NCI-H2081 (cell line): Measurements from ENCODE around the gene FGFR4.
A peak's percentile ranks its signal among the peaks of the same experiment; 100 is the strongest.

Source experiments
- DNase-seq, 2 experiments: peaks; one replicate each; lab custom pipeline; 2025; lab: John Stamatoyannopoulos, UW

Gene FGFR4

DNA sequence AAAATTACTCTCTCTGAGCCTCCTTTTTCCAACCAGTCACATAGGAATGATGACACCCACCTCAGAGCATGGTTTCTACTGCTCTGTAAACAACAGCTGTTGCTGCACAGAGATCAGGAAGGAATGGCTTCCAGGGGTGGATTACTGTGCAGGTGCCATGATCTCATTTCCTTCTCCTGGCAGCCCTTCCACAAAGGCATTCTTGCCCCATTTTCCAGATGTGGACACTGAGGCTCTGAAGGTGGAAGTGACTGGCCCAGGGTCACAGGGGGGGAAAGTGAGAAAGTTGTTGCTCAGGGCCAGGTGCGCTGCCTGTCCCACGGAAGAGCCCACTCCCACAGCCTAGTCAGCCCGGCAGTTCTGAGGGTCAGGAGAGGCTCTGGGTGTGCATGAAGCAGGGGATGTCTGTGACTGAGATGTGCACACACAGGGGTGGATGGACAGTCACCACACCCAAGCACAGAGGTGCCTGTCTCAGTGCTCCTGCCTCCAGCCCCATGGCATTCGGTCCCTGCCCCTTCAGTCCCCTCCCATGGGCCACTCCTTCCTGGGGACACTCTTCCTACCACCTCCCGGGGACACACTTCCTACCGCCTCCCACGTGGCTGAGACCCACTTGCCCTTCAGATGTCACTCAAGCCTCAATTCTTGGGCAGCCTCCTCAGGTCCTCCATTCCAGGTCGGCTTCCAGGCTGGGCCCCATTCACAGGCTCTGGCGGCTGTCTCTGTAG is 17.0 kb downstream of the FGFR4 start:
- DNase-seq: peak in 1 of 2 experiments; percentile 16

DNA sequence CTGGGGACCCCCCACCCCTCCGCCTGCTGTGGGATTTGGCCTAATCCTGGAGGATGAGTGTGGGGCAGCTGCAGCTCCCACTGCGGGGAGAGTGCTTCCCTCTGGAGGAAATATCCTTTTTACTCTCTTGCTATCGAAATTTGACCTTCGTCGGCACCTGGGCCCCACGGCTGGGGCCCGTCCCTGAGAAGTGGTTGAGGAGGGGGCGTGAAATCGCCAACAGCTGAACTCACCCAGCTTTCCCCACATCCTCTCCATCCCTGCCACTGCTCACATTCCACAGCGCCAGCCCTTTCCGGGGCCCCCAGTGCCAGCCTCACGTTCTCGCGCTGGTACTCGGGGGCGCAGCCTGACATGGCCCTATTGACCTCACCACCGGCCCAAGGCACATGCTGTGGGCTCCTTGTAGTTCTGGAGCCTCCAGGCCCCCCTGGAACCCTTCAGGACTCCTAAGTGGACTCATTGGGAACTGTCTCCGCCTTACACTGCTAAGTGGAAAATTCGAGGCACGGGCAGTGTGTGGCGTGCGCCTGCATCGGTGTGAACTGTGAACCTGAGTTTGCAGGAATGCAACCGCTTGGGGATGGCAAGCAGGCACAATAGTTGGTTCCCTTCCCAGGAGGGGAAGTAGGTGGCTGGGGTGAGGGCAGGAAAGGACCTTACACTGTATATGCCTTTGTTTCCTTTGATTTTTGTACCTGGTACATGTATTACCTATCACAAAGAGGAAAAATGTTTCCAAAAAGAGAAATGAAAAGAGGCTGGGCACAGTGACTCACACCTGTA is 19.2 kb downstream of the FGFR4 start:
- no peak for DNase-seq

DNA sequence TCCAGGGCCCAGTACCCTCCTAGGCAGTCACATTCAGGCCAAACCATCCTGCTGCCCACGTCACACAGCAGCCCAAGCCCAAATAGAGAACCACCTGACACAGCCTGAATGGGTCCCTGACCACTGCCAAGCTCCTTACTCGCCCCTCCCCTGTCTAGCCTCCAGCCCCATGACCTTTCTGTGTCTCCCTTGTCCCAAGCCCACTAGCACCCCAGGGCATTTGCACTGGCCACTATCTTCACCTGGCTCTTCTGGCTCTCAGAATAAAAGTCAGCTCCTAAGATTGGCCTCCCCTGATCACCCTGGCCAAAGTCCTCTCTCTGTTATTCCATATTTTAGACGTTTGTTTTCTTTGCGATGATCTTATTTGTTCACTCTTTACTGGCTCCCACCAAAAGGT is 20.4 kb downstream of the FGFR4 start:
- no peak for DNase-seq

DNA sequence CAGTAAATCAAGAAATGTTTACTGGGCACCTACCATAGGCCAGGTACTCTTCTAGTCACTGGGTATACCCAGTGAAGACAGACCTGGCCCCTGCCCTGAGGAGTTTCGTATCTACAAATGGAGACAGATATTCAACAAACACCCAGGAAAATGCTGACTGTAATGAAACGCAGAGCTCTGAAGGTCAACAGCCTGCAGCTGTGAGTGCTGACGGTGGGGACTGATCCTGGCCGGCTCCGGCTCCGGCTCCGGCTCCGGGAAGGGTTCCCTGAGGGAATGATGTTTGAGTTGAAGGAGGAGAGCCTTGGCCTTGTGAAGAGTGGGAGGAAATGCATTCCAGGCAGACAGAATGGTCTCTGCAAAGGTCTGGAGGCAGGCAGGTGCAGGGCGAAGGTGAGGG is 23.1 kb downstream of the FGFR4 start:
- no peak for DNase-seq

DNA sequence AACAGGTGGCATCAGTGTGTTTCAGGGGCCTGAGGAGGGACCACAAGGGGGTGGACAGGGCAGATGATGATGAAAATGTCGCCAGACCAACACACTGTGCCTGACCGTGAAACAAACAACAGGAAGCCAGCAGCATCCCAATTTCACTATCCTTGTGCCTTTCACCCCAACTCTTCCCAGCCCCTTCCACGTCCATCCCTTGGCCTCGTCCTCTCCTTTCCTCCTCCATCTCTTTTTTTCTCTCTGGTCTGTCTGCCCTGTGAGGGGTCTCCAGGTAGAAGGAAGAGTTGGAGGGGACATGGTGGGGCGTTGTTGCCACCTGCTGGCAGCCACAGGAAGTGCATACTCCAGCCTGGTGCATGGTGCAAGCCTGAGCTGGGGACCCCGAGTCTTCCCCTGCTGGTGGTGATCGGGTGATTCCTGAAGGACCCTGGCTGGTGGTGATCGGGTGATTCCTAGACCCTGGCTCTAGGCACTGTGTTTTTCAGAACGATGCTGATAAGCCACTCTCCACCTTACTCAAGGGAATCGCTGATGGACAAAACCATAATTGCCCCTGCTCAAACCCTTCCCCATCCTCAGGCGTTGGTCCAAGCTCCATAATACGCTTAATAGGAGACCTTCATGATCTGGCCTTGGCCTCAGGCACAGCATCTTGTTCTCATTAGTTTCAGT is 25.1 kb downstream of the FGFR4 start:
- peak; percentile 53 to 61 for DNase-seq

DNA sequence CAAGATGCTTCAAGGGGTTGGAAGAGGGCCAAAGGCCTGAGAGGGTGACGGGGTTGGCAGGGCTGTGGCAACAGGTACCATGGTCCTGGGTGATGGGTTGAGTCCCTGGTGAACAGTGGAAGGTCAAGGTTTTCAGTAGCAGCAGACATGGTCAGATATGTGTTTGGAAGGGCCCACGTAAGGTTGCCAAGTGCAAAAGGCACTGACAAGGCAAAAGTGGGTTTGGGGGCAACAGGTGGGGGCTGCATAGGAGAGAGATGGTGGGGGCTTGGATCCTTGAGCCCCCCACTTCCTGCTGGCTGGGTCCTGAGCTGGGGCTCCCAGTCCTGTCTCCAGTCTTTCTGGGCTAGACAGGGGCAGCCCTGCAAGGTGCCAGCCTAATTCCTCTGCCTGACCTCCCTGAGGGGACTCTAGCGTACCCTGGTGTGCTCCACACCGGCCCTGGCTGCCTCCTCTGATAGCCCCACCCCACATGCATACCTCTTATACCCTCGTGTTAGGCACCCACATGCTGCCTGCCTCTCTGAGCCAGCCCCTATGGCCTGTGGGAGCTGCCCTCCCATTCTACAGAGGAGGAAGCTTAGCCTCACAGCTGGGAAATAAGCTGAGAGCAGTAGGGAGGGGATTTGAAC is 26.0 kb downstream of the FGFR4 start:
- DNase-seq: no peak

DNA sequence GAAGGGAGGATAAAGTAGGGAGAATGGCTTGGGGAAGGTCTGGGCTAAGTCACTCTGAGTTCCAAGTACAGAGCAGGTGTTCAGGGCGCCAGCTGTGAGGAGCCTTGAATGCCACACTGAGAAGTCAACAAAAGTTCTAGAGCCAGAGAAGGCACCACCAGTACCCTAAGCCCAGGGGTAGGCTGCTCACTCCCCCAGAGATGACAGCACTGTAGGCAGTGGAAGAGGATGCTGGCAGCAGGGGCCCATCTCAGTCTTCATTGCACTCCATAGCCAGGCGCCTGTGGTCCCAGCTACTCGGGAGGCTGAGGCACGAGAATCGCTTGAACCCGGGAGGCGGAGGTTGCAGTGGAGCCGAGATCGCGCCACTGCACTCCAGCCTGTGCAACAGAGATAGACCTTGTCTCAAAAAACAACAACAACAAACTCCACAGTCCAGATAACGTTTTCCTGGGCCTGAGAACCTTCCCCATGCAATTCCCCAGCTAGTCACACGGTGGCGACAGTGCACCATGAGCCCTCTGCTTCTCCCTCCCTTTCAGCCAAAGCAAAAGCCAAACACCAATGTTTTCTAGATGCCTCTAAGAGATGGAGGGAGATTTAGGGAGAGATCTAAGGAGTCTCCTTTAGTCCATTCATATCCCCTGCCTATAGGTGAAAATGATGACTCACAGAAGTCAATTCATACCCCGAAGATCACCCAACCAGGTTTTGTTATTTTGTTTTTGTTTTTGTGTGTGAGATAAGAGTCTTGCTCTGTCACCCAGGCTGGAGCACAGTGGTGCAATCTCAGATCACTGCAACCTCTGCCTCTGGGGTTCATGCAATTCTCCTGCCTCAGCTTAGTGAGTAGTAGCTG is 27.1 kb downstream of the FGFR4 start:
- DNase-seq: peak; percentile 56 to 59

DNA sequence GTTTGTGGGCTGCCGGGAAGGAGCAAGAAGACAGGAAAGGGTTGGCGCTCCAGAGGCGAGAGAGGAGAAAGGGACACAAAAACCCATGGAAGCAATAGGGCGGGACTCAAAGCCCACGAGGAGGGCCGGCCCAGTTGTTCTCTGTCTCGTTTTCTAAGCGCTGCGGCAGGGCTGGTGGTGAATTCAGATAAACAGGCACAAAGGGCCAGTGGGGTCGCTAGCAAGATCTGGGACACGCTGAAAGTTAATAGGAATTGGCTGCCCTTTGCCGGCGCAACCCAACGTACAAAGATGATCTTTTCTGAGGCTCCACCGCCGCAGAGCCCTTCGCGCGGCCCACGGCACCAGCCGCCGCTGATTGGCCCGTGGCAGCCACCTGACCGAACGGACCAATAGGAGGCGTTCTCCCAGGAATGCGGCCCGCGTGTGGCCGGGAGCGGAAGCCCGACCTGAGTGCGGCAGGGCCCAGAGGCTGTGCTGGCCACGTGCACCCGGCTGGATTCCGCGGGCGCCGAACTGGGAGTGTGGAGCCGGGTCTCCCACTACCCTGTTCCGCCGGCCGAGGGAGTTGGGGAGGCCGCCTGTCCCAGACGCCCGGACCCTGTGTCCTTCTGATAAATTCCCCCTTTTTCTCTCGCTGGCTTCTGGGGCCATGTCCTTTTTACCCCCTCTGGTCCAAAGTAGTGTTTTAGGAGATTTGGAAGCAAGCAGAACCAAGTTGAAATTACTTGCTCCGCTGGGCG is 30.1 kb downstream of the FGFR4 start:
- DNase-seq: no peak

DNA sequence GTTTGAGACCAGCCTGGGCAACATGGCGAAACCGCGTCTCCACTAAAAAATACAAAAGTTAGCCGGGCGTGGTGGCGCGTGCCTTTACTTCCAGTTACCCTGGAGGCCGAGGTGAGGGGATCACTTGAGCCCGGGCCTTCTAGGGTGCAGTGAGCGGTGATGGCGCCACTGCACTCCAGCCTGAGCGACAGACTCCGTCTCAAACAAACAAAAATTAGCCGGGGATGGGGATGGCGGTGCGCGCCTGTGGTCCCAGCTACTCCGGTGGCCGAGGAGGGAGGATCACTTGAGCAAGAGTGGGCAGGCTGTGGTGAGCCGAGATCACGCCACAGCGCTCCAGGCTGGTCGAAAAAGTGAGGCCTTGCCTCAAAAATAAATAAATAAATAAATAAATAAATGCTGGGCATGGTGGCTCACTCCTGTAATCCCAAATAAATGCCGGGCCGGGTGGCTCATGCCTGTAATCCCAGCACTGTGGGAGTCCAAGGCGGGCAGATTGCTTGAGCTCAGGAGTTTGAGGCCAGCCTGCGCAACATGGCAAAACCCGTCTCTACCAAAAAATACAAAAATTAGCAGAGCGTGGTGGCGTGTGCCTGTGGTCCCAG is 30.8 kb downstream of the FGFR4 start:
- no peak for DNase-seq

DNA sequence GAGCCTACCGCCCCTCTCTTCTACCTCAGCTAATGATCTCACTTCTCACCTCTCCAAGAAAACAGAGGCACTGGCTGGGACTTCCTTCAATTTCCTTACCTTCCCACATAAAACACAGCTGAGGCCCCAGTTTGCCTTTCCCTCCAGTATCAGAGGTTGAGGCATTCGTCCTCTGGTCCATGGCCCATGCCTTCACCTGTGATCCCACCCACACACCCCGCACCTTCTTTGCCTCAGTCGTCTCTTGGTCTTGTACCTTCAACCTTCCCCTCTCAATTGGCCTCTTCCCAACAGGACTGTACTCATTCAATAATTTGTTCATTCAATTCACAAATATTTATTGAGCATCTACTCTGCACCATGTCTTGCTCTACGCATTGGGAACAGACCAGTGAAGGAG is 35.9 kb downstream of the FGFR4 start:
- DNase-seq: no peak

DNA sequence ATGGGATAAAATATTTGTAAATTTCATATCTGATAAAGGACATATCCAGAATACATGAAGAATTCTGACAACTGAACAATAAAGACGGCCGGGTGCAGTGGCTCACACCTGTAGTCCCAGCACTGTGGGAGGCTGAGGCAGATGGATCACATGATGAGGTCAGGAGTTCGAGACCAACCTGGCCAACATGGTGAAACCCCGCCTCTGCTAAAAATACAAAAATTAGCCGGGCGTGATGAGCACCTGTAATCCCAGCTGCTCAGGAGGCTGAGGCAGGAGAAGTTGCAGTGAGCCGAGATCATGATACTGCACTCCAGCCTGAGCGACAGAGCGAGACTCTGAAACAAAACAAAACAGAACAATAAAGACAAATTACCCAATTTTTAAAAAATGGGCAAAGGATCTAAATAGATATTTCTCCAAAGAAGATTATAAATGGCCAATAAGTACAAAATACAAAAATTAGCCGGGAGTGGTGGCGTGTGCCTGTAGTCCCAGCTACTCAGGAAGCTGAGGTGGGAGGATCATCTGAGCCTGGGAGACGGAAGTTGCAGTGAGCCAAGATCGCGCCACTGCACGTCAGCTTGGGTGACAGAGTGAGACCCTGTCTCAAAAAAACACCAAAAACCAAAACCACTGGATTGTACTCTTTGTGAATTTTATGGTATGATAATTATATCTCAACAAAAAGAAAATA is 37.2 kb downstream of the FGFR4 start:
- DNase-seq: no peak

DNA sequence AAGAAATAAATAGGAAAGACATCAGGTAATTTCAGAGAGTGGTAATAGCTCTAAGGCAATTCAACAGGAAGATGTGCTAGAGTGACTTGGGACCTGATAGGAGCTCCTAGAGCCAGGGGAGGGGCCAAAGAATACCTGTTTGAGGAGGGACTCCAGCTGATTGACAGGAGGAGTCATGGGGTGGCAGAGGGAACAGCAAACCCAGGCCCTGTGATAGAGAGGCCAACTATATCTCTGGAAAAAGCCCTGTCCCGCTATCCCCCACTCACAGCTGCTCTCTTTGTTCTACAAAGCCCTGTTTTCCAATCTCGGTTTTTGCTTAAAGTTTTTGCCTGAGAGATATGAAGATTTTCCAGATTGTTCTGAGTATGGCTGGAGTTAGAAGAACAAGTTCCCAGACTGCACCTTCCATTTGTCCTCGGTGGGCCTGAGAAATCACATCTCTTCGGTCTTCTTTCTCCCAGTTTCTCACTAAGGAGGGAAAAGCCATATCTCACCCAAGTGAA is 37.8 kb downstream of the FGFR4 start:
- DNase-seq: no peak

DNA sequence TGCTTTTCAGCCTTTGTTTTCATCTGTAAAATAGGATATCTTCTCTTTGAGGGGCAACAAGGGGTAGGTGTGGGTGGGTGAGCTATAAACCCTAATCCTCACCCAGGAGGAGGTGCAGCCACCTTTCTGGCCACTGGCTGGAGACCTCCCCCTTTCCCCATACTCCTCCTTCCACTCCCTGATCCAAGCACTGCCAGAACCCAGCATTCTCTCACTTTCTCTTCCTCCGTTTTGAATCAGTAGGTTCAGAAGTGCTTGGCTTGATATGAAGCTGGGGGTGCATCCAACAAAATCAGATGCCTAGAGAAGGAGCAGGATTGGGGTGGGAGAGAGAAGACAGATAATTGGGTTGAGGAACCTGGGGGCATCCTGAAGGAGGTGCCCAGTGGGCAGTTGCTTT is 40.1 kb downstream of the FGFR4 start:
- no peak for DNase-seq

DNA sequence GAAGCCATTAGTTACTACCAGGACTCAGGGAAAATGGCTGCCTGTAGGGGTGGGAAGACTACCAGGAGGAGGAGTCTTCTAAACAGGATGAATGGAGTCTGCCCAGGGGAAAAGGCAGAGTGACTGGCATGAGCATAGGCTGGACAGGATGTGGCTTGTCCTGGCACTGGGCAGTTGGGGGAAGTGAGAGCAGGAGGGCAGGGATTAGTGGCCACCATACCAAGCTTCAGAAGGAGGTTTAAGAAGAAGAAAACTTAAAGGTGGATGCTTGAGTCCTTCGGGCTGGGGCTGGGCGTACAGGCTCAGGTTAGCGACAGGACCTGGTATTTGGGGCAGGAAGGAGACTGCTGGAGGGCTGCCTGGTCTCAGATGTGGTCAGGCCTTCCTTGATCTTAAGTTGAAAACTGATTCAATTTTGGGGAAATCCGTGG is 41.9 kb downstream of the FGFR4 start:
- DNase-seq: no peak

DNA sequence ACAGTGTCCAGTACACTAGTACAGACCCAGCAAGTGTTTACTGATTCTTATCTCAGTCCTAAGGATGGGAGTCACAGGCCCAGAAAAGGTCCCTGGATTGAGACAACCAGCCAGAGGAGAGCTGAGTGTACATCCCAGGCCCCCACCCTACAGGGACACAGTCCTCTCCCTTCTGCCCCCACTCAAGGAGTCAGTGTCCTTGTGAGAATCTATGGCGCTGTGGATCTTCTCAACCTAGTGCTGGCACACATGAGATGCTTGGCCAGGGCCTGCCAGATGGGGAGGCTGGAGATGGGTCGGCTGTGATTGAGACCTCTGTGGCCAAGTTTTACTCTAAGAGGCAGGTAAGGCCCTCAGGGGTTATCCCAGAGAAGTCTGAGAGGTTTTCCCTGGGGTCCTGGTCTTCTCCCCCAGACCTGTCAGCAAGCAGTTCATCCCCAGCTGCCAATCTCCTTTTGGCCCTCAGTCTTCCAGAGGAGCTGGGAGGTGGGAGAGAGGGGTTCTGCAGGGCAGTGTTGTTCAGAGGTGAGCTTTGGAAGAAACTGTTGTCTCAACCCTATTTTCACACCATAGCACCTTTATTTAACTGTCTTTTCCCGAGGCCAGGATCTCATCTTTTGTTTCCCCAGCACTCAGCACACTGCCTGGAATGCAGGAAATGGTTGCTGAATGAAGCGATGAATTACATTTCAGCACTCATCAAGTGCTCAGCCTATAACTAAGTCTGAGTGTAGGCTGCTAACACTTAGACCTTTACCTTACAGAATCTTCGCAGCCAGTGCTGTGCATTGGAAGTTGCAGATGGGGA is 43.7 kb downstream of the FGFR4 start:
- no peak for DNase-seq

DNA sequence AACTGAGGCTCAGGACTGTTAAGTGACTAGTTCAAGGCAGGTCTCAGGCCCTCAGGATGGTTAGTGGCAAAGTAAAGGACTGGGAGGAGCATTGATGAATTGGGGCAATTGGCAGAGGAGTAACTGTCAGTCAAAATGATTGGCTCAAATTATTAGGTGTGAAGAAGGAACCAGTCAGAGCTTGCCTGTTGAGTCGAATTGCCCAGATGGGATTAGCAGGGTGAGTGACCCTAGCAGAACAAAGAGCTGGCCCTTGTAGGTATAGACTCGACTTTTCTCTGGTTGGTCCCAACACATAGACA is 44.3 kb downstream of the FGFR4 start:
- no peak for DNase-seq

DNA sequence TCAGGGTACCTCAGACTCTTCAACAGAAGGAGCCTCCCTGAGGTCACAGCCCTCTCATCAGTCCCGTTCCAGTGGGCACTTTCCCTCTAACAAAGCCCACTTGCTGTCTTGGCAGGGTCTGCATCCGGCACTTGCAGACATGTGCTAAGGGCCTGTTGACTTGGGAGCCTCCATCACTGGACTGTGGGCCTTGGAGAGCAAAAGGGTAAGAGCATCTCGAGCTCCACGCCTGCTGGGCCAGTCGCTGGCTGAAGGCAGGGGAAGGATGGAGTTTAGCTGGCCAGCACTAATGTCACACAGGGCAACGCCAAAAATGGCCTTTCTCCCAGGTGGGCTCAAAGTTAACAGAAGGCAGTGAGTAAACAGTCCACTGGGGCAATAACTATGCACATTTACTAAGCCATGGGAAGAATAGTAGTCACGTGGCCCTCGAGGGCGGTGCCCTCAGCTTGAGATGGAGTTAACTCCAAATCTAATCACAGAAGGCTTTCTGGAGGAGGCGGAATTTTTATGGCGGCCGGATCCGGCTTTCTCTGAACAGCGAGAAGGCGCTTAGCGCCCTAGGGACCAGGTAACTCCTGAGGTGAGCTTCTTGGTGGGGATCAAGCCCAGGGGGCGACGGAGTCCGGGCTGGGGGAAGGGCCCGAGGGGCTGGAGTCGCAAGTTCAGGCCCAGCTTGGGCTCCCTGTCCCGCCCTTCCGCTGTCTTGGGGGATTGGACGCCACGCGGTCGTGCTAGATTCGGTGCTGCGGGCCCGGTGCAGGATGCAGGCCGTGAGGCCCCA is 44.8 kb downstream of the FGFR4 start:
- no peak for DNase-seq
